SU-DHL-6 (cell line): ENCODE measurements around the gene ACP6.

Experiments used
- EZH2phosphoT487 ChIP-seq: fragments of 200-600 bp; sonication (generic), shearing (Covaris generic); conservative IDR thresholded peaks from 2 replicates; pipeline ENCODE4 v1.6.1; 2018; ENCODE audit warnings: mild to moderate bottlenecking, antibody characterized with exemption, low read length, moderate library complexity, mixed read lengths
- TF ChIP-seq, protein P1 (sequence below): fragments of 200-600 bp; sonication (generic); IDR thresholded peaks from one replicate; pipeline ENCODE4 v1.5.1; 2017; ENCODE audit warnings: antibody characterized with exemption, mild to moderate bottlenecking, low read length, moderate library complexity; ENCODE audit not compliant: insufficient read depth, poor library complexity, severe bottlenecking

DNA sequence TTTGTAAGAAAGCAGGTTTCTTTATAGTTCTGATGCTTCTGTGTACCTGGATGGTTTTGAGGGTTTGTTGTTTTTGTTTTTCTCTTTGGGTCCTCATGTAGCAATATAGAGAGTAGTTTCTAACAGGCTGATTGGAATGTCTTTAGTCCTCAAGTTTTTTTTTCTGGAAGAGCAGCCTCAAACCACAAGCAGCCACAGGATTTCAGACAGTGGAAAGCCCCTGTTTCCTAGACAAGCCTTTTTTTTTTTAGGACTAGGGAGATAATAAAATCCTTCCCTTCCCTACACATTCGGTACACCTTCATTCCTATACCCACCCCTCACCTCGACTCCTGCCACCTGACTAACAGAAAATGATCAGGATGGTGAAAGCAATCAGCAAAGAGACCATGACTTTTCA is 47.6 kb downstream of the ACP6 start:
- TF ChIP-seq, protein P1, sequence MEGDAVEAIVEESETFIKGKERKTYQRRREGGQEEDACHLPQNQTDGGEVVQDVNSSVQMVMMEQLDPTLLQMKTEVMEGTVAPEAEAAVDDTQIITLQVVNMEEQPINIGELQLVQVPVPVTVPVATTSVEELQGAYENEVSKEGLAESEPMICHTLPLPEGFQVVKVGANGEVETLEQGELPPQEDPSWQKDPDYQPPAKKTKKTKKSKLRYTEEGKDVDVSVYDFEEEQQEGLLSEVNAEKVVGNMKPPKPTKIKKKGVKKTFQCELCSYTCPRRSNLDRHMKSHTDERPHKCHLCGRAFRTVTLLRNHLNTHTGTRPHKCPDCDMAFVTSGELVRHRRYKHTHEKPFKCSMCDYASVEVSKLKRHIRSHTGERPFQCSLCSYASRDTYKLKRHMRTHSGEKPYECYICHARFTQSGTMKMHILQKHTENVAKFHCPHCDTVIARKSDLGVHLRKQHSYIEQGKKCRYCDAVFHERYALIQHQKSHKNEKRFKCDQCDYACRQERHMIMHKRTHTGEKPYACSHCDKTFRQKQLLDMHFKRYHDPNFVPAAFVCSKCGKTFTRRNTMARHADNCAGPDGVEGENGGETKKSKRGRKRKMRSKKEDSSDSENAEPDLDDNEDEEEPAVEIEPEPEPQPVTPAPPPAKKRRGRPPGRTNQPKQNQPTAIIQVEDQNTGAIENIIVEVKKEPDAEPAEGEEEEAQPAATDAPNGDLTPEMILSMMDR, result no peak
- no peak for TF ChIP-seq EZH2phosphoT487
